ENCODE data around the gene KCNC1.

The KCNC1 gene

DNA sequence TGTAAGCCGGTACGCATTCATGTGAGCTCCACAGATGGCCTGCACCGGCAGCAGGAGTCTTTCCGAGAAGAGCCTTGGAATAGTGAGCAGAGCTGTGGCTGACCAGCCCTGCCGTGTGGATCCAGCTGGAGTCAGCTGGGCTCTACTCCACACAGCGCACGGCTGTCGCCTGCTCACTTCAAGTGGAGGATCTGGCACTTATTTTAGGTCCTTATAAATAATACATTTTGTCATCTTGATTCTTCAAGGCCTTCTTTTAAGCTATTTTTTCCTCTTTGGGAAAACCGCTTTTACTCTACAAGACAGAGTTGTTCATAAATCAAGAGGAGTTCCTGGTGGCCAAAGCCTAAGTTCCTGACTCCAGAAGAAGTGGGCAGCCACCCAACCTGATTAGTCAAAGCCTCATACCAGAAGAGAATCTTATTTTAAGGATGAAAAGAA lies 93.8 kb downstream of the KCNC1 start:
- TF ChIP-seq, protein P1, sequence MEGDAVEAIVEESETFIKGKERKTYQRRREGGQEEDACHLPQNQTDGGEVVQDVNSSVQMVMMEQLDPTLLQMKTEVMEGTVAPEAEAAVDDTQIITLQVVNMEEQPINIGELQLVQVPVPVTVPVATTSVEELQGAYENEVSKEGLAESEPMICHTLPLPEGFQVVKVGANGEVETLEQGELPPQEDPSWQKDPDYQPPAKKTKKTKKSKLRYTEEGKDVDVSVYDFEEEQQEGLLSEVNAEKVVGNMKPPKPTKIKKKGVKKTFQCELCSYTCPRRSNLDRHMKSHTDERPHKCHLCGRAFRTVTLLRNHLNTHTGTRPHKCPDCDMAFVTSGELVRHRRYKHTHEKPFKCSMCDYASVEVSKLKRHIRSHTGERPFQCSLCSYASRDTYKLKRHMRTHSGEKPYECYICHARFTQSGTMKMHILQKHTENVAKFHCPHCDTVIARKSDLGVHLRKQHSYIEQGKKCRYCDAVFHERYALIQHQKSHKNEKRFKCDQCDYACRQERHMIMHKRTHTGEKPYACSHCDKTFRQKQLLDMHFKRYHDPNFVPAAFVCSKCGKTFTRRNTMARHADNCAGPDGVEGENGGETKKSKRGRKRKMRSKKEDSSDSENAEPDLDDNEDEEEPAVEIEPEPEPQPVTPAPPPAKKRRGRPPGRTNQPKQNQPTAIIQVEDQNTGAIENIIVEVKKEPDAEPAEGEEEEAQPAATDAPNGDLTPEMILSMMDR (IDR thresholded peaks at IDR 0.05; ENCODE audit: low read length, missing control alignments) = no peak
- no peak overlapping the region for H3K4me3 ChIP-seq (replicated peaks; ENCODE audit: low read depth, low read length)
- peak; percentile 30 for DNase-seq (ENCODE audit: low read depth)

DNA sequence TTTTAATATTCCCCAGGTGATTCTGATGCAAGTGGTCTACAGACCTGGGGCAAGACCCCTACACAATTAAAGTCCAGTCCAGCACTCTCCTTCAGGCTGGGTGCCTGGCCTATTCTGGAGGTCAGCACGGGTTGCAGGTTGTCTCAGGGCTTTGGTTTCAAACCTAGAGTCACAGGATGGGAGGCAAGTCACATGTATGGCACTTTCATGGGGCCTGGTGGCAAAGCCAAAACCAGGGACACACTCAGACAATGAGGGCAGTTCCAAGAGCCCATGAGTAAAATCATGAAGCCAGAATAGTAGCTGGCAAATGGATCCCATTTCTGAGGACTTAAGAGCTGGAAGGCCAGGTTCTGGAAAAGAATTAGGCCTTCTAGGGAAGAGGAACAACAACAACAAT lies 96.6 kb downstream of the KCNC1 start:
- H3K4me3 ChIP-seq (replicated peaks; ENCODE audit: low read depth, low read length) = no peak overlapping the region
- TF ChIP-seq, protein P1 (IDR thresholded peaks at IDR 0.05; ENCODE audit: low read length, missing control alignments) = no peak
- DNase-seq (ENCODE audit: low read depth) = no peak

DNA sequence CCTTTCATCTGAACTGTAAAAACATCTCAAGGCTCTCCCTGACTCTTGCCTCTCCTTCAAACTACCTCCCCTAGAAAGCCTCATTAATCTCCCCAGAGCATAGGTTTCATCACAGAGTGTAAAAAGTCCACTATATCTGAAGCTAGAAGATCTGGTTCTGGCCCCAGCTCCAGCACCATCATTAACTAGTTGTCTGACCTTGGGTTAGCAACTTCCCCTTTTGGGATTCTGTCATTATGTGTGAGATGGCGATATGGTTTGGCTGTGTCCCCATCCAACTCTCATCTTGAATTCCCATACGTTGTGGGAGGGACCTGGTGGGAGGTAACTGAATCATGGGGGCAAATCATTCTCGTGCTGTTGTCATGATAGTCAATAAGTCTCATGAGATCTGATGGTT lies 97.3 kb downstream of the KCNC1 start:
- DNase-seq (ENCODE audit: low read depth) = no peak
- H3K4me3 ChIP-seq (replicated peaks; ENCODE audit: low read depth, low read length) = no peak overlapping the region
- TF ChIP-seq, protein P1 (IDR thresholded peaks at IDR 0.05; ENCODE audit: low read length, missing control alignments) = no peak
